Left ventricle myocardium inferior (tissue), 1 donor: ENCODE measurements around the gene SERINC3. TPM values are rescaled to one million over a fixed set of nuclear protein-coding genes. Genes with fewer than 3 reads are reported as not detected.

Experiments
- DNase-seq: peaks from one replicate; pipeline ENCODE4 v3.0.0-alpha.2; 2020
- H3K27ac ChIP-seq: fragments of 200-600 bp; replicated peaks from 2 replicates; pipeline ENCODE4 v1.8.0; 2021
- H3K27me3 ChIP-seq: fragments of 200-600 bp; 2 replicates; pipeline ENCODE4 v1.8.0; 2021; ENCODE audit warnings: low read depth
- H3K36me3 ChIP-seq: fragments of 200-600 bp; 2 replicates; pipeline ENCODE4 v1.8.0; 2021
- H3K4me1 ChIP-seq: fragments of 200-600 bp; 2 replicates; pipeline ENCODE4 v1.8.0; 2021
- H3K4me3 ChIP-seq: fragments of 200-600 bp; 2 replicates; pipeline ENCODE4 v1.8.0; 2021; ENCODE audit warnings: mild to moderate bottlenecking, moderate library complexity
- H3K9me3 ChIP-seq: fragments of 200-600 bp; replicated peaks from 2 replicates; pipeline ENCODE4 v1.8.0; 2021
- CTCF ChIP-seq: fragments of 200-600 bp; IDR thresholded peaks from 2 replicates; pipeline ENCODE4 v1.8.0; 2021; ENCODE audit warnings: antibody characterized with exemption, mild to moderate bottlenecking, borderline replicate concordance
- intact Hi-C: fragments of 100-400 bp; cut with micrococcal nuclease; formaldehyde crosslinking; loops from one replicate; pipeline ENCODE4 v1.11.0; 2022
- total RNA-seq: library from RNA; stranded (reverse); fragmentation: NEBNext Ultra II Directional; extraction: Animal tissue kit (Norgen Biotek cat#: 25700); gene quantifications from one replicate; pipeline ENCODE4 v1.2.1, GENCODE V29; 2021
- donor health status: DM: no; HTN: yes; CAD: no; lungs with severe emphysema.

SERINC3 gene
- total RNA-seq, 1 donor from 2014 or later, result 88.4 TPM

DNA sequence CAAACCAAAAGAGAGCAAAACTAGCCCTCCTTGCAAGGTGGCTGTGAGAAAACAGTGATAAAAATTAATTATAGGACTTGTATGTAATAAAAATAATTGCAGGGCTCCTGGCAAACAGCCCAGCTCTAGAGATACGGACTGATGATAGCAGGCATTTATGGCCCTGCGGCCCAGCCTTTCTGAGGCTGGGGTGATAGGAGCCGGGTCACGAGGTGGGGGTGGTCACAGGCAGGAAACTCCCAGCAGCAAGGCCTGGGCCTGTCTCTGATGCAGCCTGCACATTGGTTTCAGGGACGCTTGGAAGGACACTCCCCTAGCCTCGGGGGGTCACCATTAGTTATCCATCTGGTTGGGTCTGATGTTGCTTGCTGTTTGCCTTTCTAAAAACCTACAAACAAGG is 64.9 kb downstream of the SERINC3 start:
- Histone ChIP-seq H3K36me3 (no peaks in the 10 kb centered on the region), H3K9me3 (no peaks in the 10 kb centered on the region), H3K27ac (no peak overlapping the region), H3K27me3 (no peaks in the 10 kb centered on the region), H3K4me3 (no peak overlapping the region), H3K4me1 (no peaks in the 10 kb centered on the region)
- intact Hi-C loops, result no loop called here
- DNase-seq, result no peak
- no peak for TF ChIP-seq CTCF

GRCh38 chr20:44456611-44457010 is 65.3 kb downstream of the SERINC3 start:
- intact Hi-C loops, result no loop called here
- Histone ChIP-seq H3K27me3 (no peaks in the 10 kb centered on the region), H3K27ac (no peak overlapping the region), H3K9me3 (no peaks in the 10 kb centered on the region), H3K36me3 (no peaks in the 10 kb centered on the region), H3K4me1 (no peaks in the 10 kb centered on the region), H3K4me3 (no peak overlapping the region)
- no peak for TF ChIP-seq CTCF
- no peak for DNase-seq

DNA sequence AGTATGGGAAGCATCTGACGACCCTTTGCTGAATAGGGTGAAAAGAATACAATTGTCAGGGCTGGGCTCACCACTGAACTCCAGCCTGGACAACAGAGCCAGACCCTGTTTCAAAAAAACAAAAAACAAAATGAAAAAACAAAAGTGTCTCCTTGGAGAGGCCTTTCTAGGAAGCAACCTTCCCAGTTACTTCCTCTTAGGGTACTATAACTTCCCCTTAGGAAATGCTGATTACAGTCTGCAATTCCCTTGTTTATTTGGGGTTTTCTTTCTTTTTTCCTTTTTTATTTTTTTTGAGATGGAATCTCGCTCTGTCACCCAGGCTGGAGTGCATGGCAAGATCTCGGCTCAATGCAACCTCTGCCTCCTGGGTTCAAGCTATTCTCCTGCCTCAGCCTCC is 66.7 kb downstream of the SERINC3 start:
- H3K4me3 ChIP-seq, result no peak overlapping the region
- TF ChIP-seq CTCF, result no peak
- H3K4me1 ChIP-seq, result no peaks in the 10 kb centered on the region
- DNase-seq, result no peak
- no peaks in the 10 kb centered on the region for H3K27me3 ChIP-seq
- no peak overlapping the region for H3K27ac ChIP-seq
- intact Hi-C loops, result no loop called here
- no peaks in the 10 kb centered on the region for H3K9me3 ChIP-seq
- H3K36me3 ChIP-seq, result no peaks in the 10 kb centered on the region

DNA sequence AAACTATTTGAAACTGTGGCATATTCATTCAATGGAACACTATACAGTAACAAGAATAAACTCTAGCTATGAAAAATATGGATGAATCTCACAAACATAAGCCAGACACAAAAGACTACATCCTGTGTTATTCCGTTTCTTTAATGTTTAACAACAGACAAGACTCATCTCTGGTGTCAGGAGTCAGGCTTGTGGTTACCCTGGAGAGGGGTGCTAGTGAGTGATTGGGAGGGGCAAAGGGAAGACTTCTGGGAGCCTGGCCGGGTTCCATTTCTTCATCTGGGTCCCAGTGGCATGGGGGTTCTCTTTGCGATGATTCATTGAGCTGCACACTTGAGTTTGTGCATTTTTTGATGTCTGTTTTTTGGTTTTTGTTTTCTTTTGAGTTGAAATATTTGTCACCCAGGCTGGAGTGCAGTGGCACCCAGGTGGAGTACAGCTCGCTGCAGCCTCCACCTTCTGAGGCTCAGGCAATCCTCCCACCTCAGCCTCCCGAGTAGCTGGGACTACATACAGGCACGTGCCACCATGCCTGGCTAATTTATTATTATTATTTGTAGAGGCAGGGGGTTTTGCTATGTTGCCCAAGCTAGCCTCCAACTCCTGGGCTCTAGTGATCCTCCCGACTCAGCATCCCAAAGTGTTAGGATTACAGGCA is 67.4 kb downstream of the SERINC3 start:
- TF ChIP-seq CTCF, result no peak
- Histone ChIP-seq H3K36me3 (no peaks in the 10 kb centered on the region), H3K27ac (no peak overlapping the region), H3K27me3 (peaks cover under 1% of the 10 kb centered on the region), H3K9me3 (no peaks in the 10 kb centered on the region), H3K4me3 (no peak overlapping the region), H3K4me1 (no peaks in the 10 kb centered on the region)
- intact Hi-C loops, result no loop called here
- no peak for DNase-seq

- H3K4me3 ChIP-seq, result no peak overlapping the region
- no peak overlapping the region for H3K27ac ChIP-seq
- H3K36me3 ChIP-seq, result no peaks in the 10 kb centered on the region
- intact Hi-C loops, result no loop called here
- DNase-seq, result no peak
- H3K27me3 ChIP-seq, result peaks cover 10% of the 10 kb centered on the region
- H3K9me3 ChIP-seq, result no peaks in the 10 kb centered on the region
- H3K4me1 ChIP-seq, result no peaks in the 10 kb centered on the region
- no peak for TF ChIP-seq CTCF
These were observed 70.9 kb downstream of the SERINC3 start for GRCh38 chr20:44450903-44451450.
